Tibial nerve (tissue), 3 donors: ENCODE measurements around the gene RIPOR3.

Source experiments
- POLR2A ChIP-seq, 2 donors: fragments of 450-650 bp; IDR thresholded peaks; one replicate each; pipeline ENCODE4 v1.6.1; 2017; ENCODE audit warnings: antibody characterized with exemption in 2 of 2, mild to moderate bottlenecking in 2 of 2, moderate library complexity in 2 of 2
- TF ChIP-seq, protein P1 (sequence below), 5 experiments: fragments of 200-600 bp in 3 of 5; fragments of 450-650 bp in 2 of 5; sonication (generic) in 3 of 5; IDR thresholded peaks; one replicate each; pipeline ENCODE4 v1.5.1; 2016 to 2019; ENCODE audit warnings: antibody characterized with exemption in 5 of 5, mild to moderate bottlenecking in 3 of 5, moderate library complexity in 2 of 5

DNA sequence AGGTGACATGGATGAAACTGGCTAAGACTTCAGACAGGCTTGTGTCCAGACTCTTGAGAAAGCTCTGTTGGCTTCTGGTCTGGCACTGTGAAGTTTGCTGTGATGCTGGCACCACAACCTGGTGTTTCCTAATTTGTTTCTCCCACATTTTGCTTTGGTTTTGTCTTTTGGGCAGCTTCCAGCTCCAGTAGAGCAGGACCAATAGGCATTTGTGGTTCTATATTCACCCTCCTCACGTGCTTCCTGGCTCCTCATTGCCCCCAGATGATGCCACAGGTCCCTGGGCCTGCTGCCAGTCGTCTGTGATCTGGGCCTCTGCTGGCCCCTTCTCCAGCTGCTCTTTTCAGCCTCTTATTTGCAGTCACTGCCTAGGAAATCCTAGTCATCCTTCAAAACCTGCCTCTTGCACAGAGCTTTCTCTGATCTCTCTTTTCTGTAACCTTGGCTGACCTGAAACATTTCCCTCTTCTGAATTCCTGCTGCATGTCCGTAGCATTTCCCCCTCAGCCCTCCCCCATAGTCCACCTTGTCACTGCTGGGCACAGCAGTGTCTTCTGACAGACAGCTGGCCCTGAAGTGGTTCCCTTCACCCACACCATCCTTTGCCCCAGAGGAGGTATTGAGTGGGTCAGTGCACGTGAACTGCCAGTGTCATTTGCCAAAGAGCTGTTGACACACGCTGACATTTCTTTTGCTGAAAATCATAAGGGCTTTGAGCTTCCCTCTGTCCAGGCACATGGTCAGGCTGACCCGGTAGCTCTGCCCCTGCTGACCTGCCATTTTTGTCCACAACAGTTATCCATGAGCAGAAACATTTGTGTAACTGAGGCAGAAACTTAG lies 118.2 kb downstream of the RIPOR3 start:
- no peak for TF ChIP-seq POLR2A (IDR thresholded peaks at IDR 0.05)
- TF ChIP-seq, protein P1, sequence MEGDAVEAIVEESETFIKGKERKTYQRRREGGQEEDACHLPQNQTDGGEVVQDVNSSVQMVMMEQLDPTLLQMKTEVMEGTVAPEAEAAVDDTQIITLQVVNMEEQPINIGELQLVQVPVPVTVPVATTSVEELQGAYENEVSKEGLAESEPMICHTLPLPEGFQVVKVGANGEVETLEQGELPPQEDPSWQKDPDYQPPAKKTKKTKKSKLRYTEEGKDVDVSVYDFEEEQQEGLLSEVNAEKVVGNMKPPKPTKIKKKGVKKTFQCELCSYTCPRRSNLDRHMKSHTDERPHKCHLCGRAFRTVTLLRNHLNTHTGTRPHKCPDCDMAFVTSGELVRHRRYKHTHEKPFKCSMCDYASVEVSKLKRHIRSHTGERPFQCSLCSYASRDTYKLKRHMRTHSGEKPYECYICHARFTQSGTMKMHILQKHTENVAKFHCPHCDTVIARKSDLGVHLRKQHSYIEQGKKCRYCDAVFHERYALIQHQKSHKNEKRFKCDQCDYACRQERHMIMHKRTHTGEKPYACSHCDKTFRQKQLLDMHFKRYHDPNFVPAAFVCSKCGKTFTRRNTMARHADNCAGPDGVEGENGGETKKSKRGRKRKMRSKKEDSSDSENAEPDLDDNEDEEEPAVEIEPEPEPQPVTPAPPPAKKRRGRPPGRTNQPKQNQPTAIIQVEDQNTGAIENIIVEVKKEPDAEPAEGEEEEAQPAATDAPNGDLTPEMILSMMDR (IDR thresholded peaks at IDR 0.05): no peak
